Stimulated activated CD4-positive, alpha-beta T cell treated with anti-CD3 and anti-CD28 coated beads, Interleukin-1b, Interleukin-23, amount 100 ng/mL, for 1 hour (primary cell): ENCODE results near the gene NBPF4.
"Not testable (repeated sequence)": the region's sequence is repeated elsewhere in the genome, so short reads cannot be mapped to it uniquely, and the experiment has no call there.

ENCODE experiments used
- DNase-seq, 2 donors: peaks; one replicate each; pipeline ENCODE4 v3.0.0-alpha.2; 2020; ENCODE audit warnings: low read depth in 2 of 2

Gene NBPF4

DNA sequence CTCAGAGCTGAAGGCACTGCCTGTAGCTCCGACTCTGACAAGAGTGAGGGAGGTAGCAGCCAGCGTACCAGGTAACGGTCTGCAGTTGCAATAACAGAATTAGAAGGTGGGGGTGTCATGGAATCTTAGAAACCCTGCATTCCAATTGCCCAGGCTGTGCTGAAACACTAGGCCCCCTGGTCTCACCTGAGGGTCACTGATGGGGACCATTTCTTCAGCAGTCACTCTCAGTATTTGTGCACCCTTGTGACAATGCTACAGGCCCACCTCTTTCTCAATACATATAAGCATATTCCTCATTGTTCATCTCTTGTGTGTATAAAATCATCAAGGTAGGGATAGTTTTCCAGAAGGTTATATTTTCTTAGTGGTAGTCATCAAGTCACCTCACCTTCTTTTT is at the start of gene NBPF4:
Gene NBPF4 (minus strand): TSS at position 101 of the 400 bp plus-strand sequence. CDS start 315 bp downstream, outside the sequence.
- not testable (repeated sequence) for DNase-seq

- not testable (repeated sequence) for DNase-seq
Observed at GRCh38 chr1:108282528-108283257, 38.8 kb upstream of the NBPF4 start.

DNA sequence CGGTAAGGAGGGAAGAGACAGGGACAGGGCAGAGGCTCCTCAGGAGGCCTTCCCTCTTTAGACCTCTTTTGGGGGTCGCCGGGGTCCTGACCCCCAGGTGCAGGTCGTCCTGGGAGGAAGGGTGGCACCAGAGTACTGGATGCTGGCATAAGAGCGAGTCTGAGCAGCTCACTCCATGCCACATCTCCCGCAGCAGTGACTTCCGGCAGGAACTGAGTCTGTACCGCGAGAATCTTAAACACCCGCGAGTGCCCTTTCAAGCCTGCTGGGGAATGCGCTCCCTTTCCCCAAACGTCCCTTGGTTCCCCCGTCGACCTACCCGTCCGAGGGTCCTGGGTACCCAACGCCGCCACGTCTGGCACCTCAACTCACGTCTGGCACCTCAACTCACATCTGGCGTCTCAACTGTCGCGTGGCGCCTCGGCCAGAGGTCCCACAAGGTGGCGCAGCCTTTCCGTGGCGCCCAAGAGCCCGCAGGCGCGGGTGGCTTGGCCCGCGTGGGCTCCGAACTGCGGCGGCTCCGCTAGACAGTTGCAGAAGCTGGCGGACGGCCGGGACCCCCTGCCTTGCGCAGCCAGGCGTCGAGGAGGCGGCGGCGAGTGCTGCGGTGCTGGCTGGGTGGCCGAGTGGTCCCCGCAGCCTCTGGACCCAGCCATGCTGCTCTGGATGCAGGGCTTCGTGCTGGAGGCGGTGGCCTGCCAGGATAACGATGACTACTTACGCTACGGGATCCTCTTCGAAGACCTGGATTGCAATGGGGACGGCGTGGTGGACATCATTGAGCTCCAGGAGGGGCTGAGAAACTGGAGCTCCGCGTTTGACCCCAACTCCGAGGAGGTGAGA is 28.8 kb upstream of the NBPF4 start:
- DNase-seq, result not testable (repeated sequence)

DNA sequence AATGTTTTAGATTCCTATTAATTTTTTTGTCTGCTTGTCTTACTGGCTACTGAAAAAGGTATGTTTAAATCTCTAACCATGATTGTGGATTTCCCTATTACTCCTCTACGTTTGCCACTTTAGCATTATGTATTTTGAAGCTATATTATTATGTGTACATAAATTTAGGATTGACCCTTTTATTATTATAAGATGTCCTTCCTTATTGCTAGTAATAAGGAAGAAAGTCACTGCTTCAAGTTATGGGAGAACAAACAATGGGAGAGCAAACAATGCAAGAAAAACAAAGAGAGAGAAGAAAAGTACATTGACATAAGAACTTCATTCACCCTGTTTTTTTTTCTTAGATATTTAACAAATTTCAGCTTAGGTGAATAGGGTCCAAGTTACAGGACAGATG is 23.2 kb upstream of the NBPF4 start:
- DNase-seq, result not testable (repeated sequence)

DNA sequence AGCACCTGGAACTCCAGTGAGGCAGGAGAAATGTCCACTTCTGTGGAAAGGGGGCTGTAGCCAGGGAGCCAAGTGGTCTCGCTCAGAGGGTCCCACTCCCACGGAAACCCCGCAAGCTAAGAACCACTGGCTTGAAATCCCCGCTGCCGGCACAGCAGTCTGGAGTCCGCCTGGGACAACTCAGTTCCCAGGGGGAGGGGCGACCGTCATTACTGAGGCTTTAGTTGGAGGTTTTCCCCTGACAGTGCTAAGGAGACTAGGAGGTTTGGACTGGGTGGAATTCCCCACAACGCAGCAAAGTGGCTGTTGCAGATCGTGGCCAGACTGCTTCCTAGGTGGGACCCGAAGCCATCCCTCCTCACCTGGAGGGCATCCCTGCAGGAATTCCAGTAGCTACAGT is 18.1 kb upstream of the NBPF4 start:
- not testable (repeated sequence) for DNase-seq

DNA sequence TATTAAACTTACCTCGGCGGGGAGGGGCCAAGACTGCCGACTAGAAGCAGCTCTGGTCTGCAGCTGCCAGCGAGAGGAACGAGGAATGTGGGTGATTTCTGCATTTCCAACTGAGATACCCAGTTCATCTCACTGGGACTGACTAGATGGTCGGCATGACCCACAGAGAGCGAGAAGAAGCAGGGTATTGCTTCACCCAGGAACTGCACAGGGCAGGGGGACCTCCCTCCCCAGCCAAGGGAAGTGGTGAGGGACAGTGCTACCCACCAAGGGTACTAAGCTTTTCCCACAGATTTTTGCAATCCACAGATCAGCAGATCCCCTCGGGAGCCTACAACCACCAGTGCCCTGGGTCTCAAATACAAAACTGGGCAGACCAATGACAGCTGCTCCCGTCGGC is 17.6 kb upstream of the NBPF4 start:
- DNase-seq, result not testable (repeated sequence)

GRCh38 chr1:108260578-108261259 is 16.8 kb upstream of the NBPF4 start:
- DNase-seq, result not testable (repeated sequence)

DNA sequence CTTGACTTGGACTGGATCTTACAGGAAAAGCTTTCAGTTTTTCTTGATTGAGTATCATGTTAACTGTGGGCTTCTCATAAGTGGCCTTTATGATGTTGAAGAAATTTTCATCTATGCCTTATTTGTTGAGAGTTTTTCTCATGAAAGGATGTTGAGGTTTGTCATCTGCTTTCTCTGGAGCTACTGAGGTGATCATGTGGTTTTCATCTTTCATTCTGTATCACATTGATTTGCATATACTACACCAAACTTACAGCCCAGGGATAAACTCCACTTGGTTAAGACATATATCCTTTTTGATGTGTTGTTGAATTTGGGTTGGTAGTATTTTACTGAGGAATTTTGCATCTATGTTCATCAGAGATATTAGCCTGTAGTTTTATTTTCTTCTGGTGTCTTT is 11.6 kb upstream of the NBPF4 start:
- DNase-seq, result not testable (repeated sequence)

DNA sequence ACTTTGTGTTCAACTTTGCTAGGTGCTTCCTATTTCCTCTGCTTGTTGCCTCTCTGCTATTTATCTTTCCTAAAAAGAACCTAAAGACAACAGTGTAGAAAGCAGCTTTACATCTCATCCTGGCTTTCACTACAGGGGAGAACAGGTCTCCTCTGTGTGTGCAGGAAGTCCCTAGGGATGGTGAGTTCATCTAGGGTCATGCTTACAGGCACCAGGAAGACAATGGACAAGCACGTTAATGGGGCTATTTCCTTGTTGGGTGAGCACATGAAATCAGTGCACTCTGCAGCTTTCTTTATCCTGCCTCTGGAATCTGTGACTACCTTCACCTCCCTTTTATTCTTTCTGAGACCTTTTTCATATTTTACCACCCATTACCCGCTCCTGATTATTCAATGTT is 4.5 kb downstream of the NBPF4 start:
- DNase-seq, result not testable (repeated sequence)

GRCh38 chr1:108235308-108235707 is 8.6 kb downstream of the NBPF4 start:
- DNase-seq, result not testable (repeated sequence)

GRCh38 chr1:108232183-108232582 is 11.7 kb downstream of the NBPF4 start:
- DNase-seq, result not testable (repeated sequence)

DNA sequence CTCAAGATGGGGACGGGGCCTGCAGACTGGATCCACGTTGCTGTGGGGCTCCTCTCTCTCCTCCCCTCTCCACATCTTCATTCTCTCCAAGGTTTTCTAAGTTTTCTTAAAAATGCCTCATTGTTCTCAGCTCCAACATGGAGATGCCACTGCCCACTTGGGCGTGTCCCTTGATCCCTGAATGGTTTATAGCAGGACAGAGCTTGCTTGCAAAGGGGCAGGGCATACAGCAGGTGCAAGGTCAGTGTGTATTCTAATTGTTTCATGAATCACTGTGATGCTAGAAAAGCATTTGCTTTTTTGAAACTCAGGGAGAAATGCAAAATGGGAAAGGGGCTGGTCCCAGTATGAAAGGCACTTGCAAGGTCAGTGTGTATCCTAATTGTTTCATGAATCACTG is 13.9 kb downstream of the NBPF4 start:
- DNase-seq, result not testable (repeated sequence)

- not testable (repeated sequence) for DNase-seq
Observed at GRCh38 chr1:108227772-108228171, 16.1 kb downstream of the NBPF4 start.

- not testable (repeated sequence) for DNase-seq
Observed at GRCh38 chr1:108226855-108227254, 17.0 kb downstream of the NBPF4 start.

GRCh38 chr1:108223226-108223625 is 20.6 kb downstream of the NBPF4 start:
- DNase-seq, result not testable (repeated sequence)

DNA sequence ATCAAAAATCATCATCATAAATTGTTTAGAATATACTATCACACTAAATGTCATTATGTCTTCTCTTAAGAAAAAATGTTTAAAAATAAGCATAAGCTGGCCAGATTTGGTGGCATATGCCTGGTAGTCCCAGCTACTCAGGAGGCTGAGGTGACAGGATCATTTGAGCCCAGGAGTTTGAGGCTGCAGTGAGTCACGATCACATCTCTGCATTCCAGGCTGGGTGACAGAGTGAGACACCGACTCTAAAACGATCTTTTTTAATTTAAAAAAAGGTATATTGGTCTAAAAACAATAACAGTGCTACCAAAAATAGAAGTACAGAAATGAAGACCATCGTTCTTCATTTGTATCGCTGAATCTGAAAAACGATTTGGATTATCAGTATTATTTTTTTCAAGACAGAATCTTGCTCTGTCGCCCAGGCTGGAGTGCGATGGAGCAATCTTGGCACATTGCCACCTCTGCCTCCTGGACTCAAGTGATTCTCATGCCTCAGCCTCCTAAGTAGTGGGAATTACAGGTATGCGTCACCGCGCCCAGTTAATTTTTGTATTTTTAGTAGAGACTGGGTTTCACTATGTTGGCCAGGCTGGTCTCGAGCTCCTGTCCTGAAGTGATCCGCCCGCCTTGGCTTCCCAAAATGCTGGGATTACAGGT is 26.2 kb downstream of the NBPF4 start:
- DNase-seq, result not testable (repeated sequence)

DNA sequence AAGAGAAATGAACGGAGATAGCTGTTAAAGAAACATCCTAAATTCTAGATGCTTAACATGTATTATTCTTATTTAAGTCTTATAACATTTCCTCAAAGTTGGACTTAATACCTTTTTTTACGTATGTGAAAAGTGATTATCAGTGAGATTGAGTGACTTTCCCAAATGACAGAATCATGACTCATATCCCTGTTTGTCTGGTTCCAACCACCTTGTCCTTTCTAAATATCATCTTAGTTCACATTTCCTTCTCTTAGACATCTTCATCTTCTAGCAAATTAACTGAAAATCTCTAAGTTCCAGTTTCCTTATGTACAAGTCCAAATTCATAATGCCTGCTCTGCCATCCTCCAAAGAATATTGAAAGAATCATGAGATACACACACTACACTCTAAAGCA is 26.9 kb downstream of the NBPF4 start:
- not testable (repeated sequence) for DNase-seq

GRCh38 chr1:108216028-108216890 is 27.6 kb downstream of the NBPF4 start:
- not testable (repeated sequence) for DNase-seq

DNA sequence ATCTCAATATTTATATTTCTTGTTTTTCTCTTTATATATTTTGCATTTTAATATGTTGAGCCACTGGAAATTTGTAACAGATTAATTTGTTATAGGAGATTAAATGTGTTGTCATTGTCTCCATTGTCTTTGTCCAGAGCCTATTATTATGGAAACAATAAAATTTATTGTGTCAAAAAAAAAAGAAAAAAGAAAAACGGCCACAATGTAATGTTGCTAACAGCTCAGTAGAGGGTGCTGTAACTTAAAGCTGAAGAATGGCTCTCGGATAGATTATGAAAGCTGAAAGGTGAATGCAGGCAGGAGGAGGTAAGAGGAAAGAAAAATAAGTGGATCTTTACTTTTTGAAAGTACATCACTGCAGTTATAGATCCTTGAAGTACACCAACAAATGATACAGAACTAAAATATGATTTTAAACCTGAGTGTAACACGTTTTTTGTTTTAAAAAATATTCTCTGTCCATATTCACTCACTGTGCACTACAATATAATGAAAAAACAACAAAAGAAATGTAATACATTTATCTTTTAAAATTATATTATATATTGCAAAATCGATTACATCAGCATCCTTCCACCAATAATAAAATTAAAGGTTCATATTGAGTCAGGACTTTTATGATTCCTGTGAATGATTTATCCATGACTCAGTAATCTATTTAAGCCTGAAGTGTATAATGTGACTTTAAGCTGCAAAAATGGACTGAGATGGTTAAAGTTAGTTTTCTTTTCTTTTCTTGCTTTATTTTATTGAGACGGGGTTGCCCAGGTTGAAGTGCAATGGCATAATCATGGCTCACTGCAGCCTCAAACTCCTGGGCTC is 29.0 kb downstream of the NBPF4 start:
- not testable (repeated sequence) for DNase-seq

DNA sequence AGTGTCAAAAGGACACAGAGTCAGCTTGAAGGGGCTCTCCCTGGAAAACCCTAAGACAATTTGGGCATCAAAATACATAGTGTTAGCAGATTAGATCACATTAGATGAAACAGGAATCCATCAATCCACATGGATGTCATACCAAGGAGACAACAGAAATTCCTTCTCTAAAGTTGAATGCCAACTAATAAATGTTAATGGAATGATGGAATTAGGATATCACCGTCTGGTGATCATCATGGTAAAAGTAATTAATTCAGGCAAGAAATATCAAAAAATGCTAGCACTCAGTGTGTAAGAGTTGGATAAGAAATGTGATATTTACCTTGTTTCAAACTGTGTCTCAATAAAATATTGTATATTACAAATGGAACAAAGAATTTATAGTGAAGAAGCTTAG is 32.9 kb downstream of the NBPF4 start:
- no peak for DNase-seq
